Ovary (tissue), 3 donors: ENCODE measurements around the gene EPHB1.

ENCODE experiments used
- EP300 ChIP-seq: sonication (generic); formaldehyde crosslinking; IDR thresholded peaks from one replicate; pipeline ENCODE4 v1.6.1; 2017; ENCODE audit warnings: antibody characterized with exemption
- POLR2A ChIP-seq: fragments of 450-650 bp; IDR thresholded peaks from one replicate; pipeline ENCODE4 v1.6.1; 2017; ENCODE audit warnings: antibody characterized with exemption, mild to moderate bottlenecking, moderate library complexity
- TF ChIP-seq, protein P1 (sequence below), 3 donors: fragments of 450-650 bp in 2 of 3; fragments of 200-600 bp in 1 of 3; IDR thresholded peaks; one replicate each; pipeline versions ENCODE4 v1.5.1 to v1.8.0; 2016 to 2022; ENCODE audit warnings: antibody characterized with exemption in 3 of 3, mild to moderate bottlenecking in 1 of 3
- donor health status: DM: no; HTN: no; CAD: no.

DNA sequence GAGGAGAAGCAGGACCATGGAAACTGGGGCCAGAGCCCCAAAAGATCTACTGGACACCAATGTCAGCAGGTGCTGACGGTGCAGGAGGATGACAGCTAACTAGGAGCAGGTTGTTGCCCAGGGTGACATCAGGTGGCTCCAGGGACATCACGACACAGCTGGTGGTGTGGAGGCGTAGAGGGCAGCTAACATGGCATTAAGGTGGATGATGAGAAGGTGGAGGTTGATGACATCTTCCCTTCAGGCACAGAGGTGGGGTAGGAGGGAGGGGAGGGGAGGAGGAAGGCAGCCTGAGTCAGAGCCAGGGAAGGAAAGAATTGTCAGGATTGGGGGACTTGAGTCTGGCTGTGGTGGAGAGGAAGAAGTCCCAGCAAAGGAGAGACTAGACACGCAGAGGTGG, 1.5 kb upstream of the EPHB1 start:
- TF ChIP-seq, protein P1, sequence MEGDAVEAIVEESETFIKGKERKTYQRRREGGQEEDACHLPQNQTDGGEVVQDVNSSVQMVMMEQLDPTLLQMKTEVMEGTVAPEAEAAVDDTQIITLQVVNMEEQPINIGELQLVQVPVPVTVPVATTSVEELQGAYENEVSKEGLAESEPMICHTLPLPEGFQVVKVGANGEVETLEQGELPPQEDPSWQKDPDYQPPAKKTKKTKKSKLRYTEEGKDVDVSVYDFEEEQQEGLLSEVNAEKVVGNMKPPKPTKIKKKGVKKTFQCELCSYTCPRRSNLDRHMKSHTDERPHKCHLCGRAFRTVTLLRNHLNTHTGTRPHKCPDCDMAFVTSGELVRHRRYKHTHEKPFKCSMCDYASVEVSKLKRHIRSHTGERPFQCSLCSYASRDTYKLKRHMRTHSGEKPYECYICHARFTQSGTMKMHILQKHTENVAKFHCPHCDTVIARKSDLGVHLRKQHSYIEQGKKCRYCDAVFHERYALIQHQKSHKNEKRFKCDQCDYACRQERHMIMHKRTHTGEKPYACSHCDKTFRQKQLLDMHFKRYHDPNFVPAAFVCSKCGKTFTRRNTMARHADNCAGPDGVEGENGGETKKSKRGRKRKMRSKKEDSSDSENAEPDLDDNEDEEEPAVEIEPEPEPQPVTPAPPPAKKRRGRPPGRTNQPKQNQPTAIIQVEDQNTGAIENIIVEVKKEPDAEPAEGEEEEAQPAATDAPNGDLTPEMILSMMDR (IDR thresholded peaks at IDR 0.05): no peak
- TF ChIP-seq EP300: no peak
- no peak for TF ChIP-seq POLR2A
